Astrocyte (in vitro differentiated cells and primary cell): ENCODE results near the gene UBTD2. TPM values are rescaled to one million over a fixed set of nuclear protein-coding genes. Genes with fewer than 3 reads are reported as not detected.

Experiments used
- DNase-seq: peaks from one replicate; pipeline ENCODE4 v3.0.0-alpha.2; 2010; ENCODE audit warnings: low read depth
- FAIRE-seq: peaks from 2 replicates; lab custom pipeline; 2011; peaks lifted over from hg19 to GRCh38; lab: Jason Lieb, UNC
- H2AFZ ChIP-seq: 2 replicates; pipeline ENCODE4 v1.6.0; 2012; ENCODE audit warnings: low read depth, low read length, inconsistent platforms
- H3K27ac ChIP-seq: 2 replicates; pipeline ENCODE4 v1.5.1; 2011; ENCODE audit warnings: low read depth, low read length, inconsistent platforms
- H3K27me3 ChIP-seq: 2 replicates; pipeline ENCODE4 v1.6.0; 2011; ENCODE audit warnings: low read length, inconsistent platforms; ENCODE audit not compliant: insufficient read depth
- H3K36me3 ChIP-seq: 2 replicates; pipeline ENCODE4 v1.5.1; 2011; ENCODE audit warnings: low read length, inconsistent platforms; ENCODE audit not compliant: insufficient read depth
- H3K4me1 ChIP-seq: 2 replicates; pipeline ENCODE4 v1.5.1; 2011; ENCODE audit warnings: low read length, inconsistent platforms; ENCODE audit not compliant: insufficient read depth
- H3K4me2 ChIP-seq: 2 replicates; pipeline ENCODE4 v1.6.0; 2012; ENCODE audit warnings: low read length, inconsistent platforms
- H3K4me3 ChIP-seq: 2 replicates; pipeline ENCODE4 v1.5.1; 2011; ENCODE audit warnings: low read depth, mild to moderate bottlenecking, low read length, inconsistent platforms; ENCODE audit not compliant: insufficient read depth
- H3K79me2 ChIP-seq: 2 replicates; pipeline ENCODE4 v1.6.0; 2012; ENCODE audit warnings: mild to moderate bottlenecking, low read length, inconsistent platforms; ENCODE audit not compliant: insufficient read depth
- H3K9ac ChIP-seq: 2 replicates; pipeline ENCODE4 v1.6.0; 2012; ENCODE audit warnings: mild to moderate bottlenecking, low read length, inconsistent platforms
- H3K9me3 ChIP-seq: 2 replicates; pipeline ENCODE4 v1.5.1; 2012; ENCODE audit warnings: low read depth, mild to moderate bottlenecking, low read length, inconsistent platforms; ENCODE audit not compliant: insufficient read depth
- H4K20me1 ChIP-seq: 2 replicates; pipeline ENCODE4 v1.6.0; 2012; ENCODE audit warnings: low read length, inconsistent platforms; ENCODE audit not compliant: insufficient read depth
- H3K27ac Mint-ChIP-seq: one replicate; pipeline ENCODE4 v1.8.0; 2021; ENCODE audit warnings: mild to moderate bottlenecking, mixed read lengths; ENCODE audit not compliant: unreplicated experiment
- H3K27me3 Mint-ChIP-seq: one replicate; pipeline ENCODE4 v1.8.0; 2021; ENCODE audit warnings: low read depth, mixed read lengths; ENCODE audit not compliant: unreplicated experiment
- H3K36me3 Mint-ChIP-seq: one replicate; pipeline ENCODE4 v1.8.0; 2021; ENCODE audit warnings: low read depth, mixed read lengths; ENCODE audit not compliant: unreplicated experiment
- H3K4me1 Mint-ChIP-seq: one replicate; pipeline ENCODE4 v1.8.0; 2021; ENCODE audit warnings: low read depth, mixed read lengths; ENCODE audit not compliant: unreplicated experiment
- H3K4me3 Mint-ChIP-seq: one replicate; pipeline ENCODE4 v1.8.0; 2021; ENCODE audit warnings: mild to moderate bottlenecking, moderate library complexity, mixed read lengths; ENCODE audit not compliant: unreplicated experiment
- H3K9me3 Mint-ChIP-seq: one replicate; pipeline ENCODE4 v1.8.0; 2021; ENCODE audit warnings: mild to moderate bottlenecking, mixed read lengths; ENCODE audit not compliant: unreplicated experiment
- CTCF ChIP-seq: IDR thresholded peaks from 2 replicates; pipeline ENCODE4 v1.5.1; 2011; ENCODE audit warnings: low read depth, mild to moderate bottlenecking, inconsistent platforms, low read length, moderate library complexity; ENCODE audit not compliant: insufficient read depth
- EZH2 ChIP-seq: IDR thresholded peaks from 2 replicates; pipeline ENCODE4 v1.6.1; 2012; ENCODE audit warnings: mild to moderate bottlenecking, low read length, inconsistent platforms; ENCODE audit not compliant: insufficient read depth
- total RNA-seq: library from RNA; stranded (reverse); gene quantifications from 2 replicates; pipeline ENCODE4 v1.2.1, GENCODE V29; 2021

UBTD2 gene
- total RNA-seq, 1 donor from 2014 or later: 34.2 TPM

- Mint-ChIP-seq H3K27me3 (no peaks in the 10 kb centered on the region), H3K27ac (peak overlapping the region; percentile 77), H3K4me3 (no peak overlapping the region), H3K36me3 (peaks cover 8% of the 10 kb centered on the region), H3K4me1 (peaks cover 29% of the 10 kb centered on the region), H3K9me3 (no peaks in the 10 kb centered on the region)
- DNase-seq (peak; percentile 37), FAIRE-seq (peak; percentile 66)
- peaks cover 61% of the 10 kb centered on the region for H3K79me2 ChIP-seq
- H3K9me3 ChIP-seq: no peaks in the 10 kb centered on the region
- H3K9ac ChIP-seq: no peak overlapping the region
- H3K4me1 ChIP-seq: no peaks in the 10 kb centered on the region
- no peak overlapping the region for H3K4me2 ChIP-seq
- H3K4me3 ChIP-seq: no peak overlapping the region
- no peaks in the 10 kb centered on the region for H3K27me3 ChIP-seq
- no peak for TF ChIP-seq EZH2
- no peak for TF ChIP-seq CTCF
- no peak overlapping the region for H2AFZ ChIP-seq
- peaks cover 7% of the 10 kb centered on the region for H3K36me3 ChIP-seq
- H4K20me1 ChIP-seq: peaks cover 65% of the 10 kb centered on the region
- no peak overlapping the region for H3K27ac ChIP-seq
Measured at GRCh38 chr5:172235132-172235780, 48.3 kb downstream of the UBTD2 start.

GRCh38 chr5:172234031-172234430, 49.5 kb downstream of the UBTD2 start:
- H3K27ac ChIP-seq: no peak overlapping the region
- Mint-ChIP-seq H3K4me1 (peaks cover 29% of the 10 kb centered on the region), H3K36me3 (peaks cover 10% of the 10 kb centered on the region), H3K27me3 (no peaks in the 10 kb centered on the region), H3K27ac (no peak overlapping the region), H3K4me3 (no peak overlapping the region), H3K9me3 (no peaks in the 10 kb centered on the region)
- no peak for FAIRE-seq
- H3K27me3 ChIP-seq: no peaks in the 10 kb centered on the region
- no peak overlapping the region for H3K9ac ChIP-seq
- H3K9me3 ChIP-seq: no peaks in the 10 kb centered on the region
- H2AFZ ChIP-seq: no peak overlapping the region
- H3K4me1 ChIP-seq: no peaks in the 10 kb centered on the region
- no peak for DNase-seq
- H3K4me3 ChIP-seq: no peak overlapping the region
- no peak overlapping the region for H3K4me2 ChIP-seq
- peaks cover 61% of the 10 kb centered on the region for H4K20me1 ChIP-seq
- no peak for TF ChIP-seq CTCF
- TF ChIP-seq EZH2: no peak
- peaks cover 56% of the 10 kb centered on the region for H3K79me2 ChIP-seq
- peaks cover 11% of the 10 kb centered on the region for H3K36me3 ChIP-seq

GRCh38 chr5:172229904-172230303, 53.7 kb downstream of the UBTD2 start:
- Histone ChIP-seq H3K4me2 (no peak overlapping the region), H3K79me2 (peaks cover 23% of the 10 kb centered on the region), H3K27ac (no peak overlapping the region), H3K36me3 (peaks cover 15% of the 10 kb centered on the region), H3K9me3 (no peaks in the 10 kb centered on the region), H3K4me1 (no peaks in the 10 kb centered on the region), H2AFZ (no peak overlapping the region), H3K9ac (no peak overlapping the region), H4K20me1 (peaks cover 33% of the 10 kb centered on the region), H3K27me3 (no peaks in the 10 kb centered on the region), H3K4me3 (no peak overlapping the region)
- Mint-ChIP-seq H3K27ac (no peak overlapping the region), H3K4me3 (no peak overlapping the region), H3K36me3 (peaks cover 16% of the 10 kb centered on the region), H3K4me1 (peaks cover 3% of the 10 kb centered on the region), H3K9me3 (peaks cover 2% of the 10 kb centered on the region), H3K27me3 (no peaks in the 10 kb centered on the region)
- DNase-seq (no peak), FAIRE-seq (no peak)
- no peak for TF ChIP-seq CTCF
- TF ChIP-seq EZH2: no peak
